ENCODE results near the gene NCKAP5.

DNA sequence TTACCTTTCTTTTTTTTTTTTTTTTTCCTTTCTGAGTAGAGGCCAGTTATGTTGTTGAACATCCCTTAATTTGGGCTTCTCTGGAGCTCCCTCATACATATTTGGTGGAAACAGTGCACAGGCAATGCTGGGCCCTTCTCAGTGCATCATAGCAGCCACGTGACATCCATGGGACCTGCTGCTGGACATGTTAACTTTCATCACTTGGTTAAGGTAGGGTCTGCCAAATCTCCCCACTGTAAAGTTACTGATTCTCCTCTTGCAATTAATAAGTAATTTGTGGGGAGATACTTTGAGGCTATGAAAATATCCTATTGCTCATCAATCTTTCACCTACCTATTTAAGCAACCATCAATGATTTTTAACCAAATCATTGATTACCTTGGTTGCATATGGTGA, 686.7 kb downstream of the NCKAP5 start:
- TF ChIP-seq GATA3 (IDR thresholded peaks at IDR 0.05; ENCODE audit: borderline replicate concordance) = no peak
- TF ChIP-seq, protein P1, sequence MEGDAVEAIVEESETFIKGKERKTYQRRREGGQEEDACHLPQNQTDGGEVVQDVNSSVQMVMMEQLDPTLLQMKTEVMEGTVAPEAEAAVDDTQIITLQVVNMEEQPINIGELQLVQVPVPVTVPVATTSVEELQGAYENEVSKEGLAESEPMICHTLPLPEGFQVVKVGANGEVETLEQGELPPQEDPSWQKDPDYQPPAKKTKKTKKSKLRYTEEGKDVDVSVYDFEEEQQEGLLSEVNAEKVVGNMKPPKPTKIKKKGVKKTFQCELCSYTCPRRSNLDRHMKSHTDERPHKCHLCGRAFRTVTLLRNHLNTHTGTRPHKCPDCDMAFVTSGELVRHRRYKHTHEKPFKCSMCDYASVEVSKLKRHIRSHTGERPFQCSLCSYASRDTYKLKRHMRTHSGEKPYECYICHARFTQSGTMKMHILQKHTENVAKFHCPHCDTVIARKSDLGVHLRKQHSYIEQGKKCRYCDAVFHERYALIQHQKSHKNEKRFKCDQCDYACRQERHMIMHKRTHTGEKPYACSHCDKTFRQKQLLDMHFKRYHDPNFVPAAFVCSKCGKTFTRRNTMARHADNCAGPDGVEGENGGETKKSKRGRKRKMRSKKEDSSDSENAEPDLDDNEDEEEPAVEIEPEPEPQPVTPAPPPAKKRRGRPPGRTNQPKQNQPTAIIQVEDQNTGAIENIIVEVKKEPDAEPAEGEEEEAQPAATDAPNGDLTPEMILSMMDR (IDR thresholded peaks at IDR 0.05) = no peak
- no peak for TF ChIP-seq POLR2A (IDR thresholded peaks at IDR 0.05; ENCODE audit: low read length)
- no peak for TF ChIP-seq RAD21 (conservative IDR thresholded peaks at IDR 0.05 in 1 of 2, IDR thresholded peaks at IDR 0.05 in 1 of 2)
- TF ChIP-seq CHD2 (IDR thresholded peaks at IDR 0.05; ENCODE audit: low read length, partially characterized antibody) = no peak
- TF ChIP-seq SMC3 (IDR thresholded peaks at IDR 0.05) = no peak
- no peak for TF ChIP-seq POLR2AphosphoS2 (conservative IDR thresholded peaks at IDR 0.05; ENCODE audit: low read length)
- no peak for TF ChIP-seq KDM1A (IDR thresholded peaks at IDR 0.05; ENCODE audit: low read depth)
- TF ChIP-seq NFE2L2 (conservative IDR thresholded peaks at IDR 0.05; ENCODE audit: low read length) = no peak
- TF ChIP-seq ESRRA (IDR thresholded peaks at IDR 0.05; ENCODE audit: borderline replicate concordance, low read length) = no peak
- no peak for TF ChIP-seq RFX5 (IDR thresholded peaks at IDR 0.05)
- no peak for TF ChIP-seq PHF8 (IDR thresholded peaks at IDR 0.05; ENCODE audit: borderline replicate concordance, low read depth)
- no peak for TF ChIP-seq TP53 (CRISPR knock-in tag; IDR thresholded peaks at IDR 0.05)

All from A549 (cell line).